Smooth muscle cell (in vitro differentiated cells): ENCODE data around the gene VWF. TPM values are rescaled to one million over a fixed set of nuclear protein-coding genes. Genes with fewer than 3 reads are reported as not detected.

Experiments used
- DNase-seq: peaks from one replicate; lab custom pipeline; 2025; ENCODE audit not compliant: unreplicated experiment; lab: John Stamatoyannopoulos, UW
- H2AFZ ChIP-seq: fragments of 200-600 bp; sonication (generic); 2 replicates; pipeline ENCODE4 v1.6.0; 2016; ENCODE audit warnings: antibody characterized with exemption, low read depth, mild to moderate bottlenecking
- H3F3A ChIP-seq: fragments of 200-600 bp; sonication (generic); 2 replicates; pipeline ENCODE4 v1.6.0; 2017; ENCODE audit warnings: antibody characterized with exemption, low read depth
- H3K27ac ChIP-seq: fragments of 200-600 bp; sonication (generic); 2 replicates; pipeline ENCODE4 v1.5.1; 2016; ENCODE audit warnings: low read depth, mild to moderate bottlenecking
- H3K27me3 ChIP-seq: fragments of 200-600 bp; sonication (generic); 2 replicates; pipeline ENCODE4 v1.6.1; 2016; ENCODE audit warnings: low read depth, mild to moderate bottlenecking
- H3K36me3 ChIP-seq: fragments of 200-600 bp; sonication (generic); 2 replicates; pipeline ENCODE4 v1.5.1; 2016; ENCODE audit warnings: low read depth
- H3K4me1 ChIP-seq: fragments of 200-600 bp; sonication (generic); 2 replicates; pipeline ENCODE4 v1.5.1; 2016; ENCODE audit warnings: low read depth
- H3K4me2 ChIP-seq: fragments of 200-600 bp; sonication (generic); 2 replicates; pipeline ENCODE4 v1.6.0; 2016; ENCODE audit warnings: mild to moderate bottlenecking
- H3K4me3 ChIP-seq: fragments of 200-600 bp; sonication (generic); 2 replicates; pipeline ENCODE4 v1.5.1; 2016; ENCODE audit warnings: mild to moderate bottlenecking
- H3K79me2 ChIP-seq: fragments of 200-600 bp; sonication (generic); 2 replicates; pipeline ENCODE4 v1.6.0; 2016; ENCODE audit warnings: low read depth, mild to moderate bottlenecking
- H3K9ac ChIP-seq: fragments of 200-600 bp; sonication (generic); 2 replicates; pipeline ENCODE4 v1.6.0; 2016; ENCODE audit warnings: low read depth
- H3K9me3 ChIP-seq: fragments of 200-600 bp; sonication (generic); replicated peaks from 2 replicates; pipeline ENCODE4 v1.5.1; 2016; ENCODE audit warnings: low read depth
- H4K20me1 ChIP-seq: fragments of 200-600 bp; sonication (generic); 2 replicates; pipeline ENCODE4 v1.6.0; 2016; ENCODE audit warnings: low read depth
- WGBS: methylation state at CpG from one replicate; pipeline ENCODE4 v1.1.7; 2016; ENCODE audit warnings: low lambda C conversion rate; 5-methylcytosine and 5-hydroxymethylcytosine counted together
- polyA plus RNA-seq: library from polyadenylated mRNA; unstranded; fragments of >200 nt; fragmentation: Nextera tagmentation; extraction: Ambion mirVana; gene quantifications from 2 replicates; pipeline ENCODE4 v1.2.1, GENCODE V29; 2016
- total RNA-seq: library from RNA; depleted of rRNA; stranded (reverse); fragments of >200 nt; gene quantifications from 2 replicates; pipeline ENCODE4 v1.2.3, GENCODE V29; 2014
- TF ChIP-seq, protein P1 (sequence below): fragments of 200-600 bp; sonication (generic); IDR thresholded peaks from 2 replicates; pipeline ENCODE4 v1.5.1; 2017; ENCODE audit warnings: borderline replicate concordance, mild to moderate bottlenecking, antibody characterized with exemption; ENCODE audit not compliant: insufficient read depth, poor library complexity, severe bottlenecking

Gene VWF
- total and polyA plus RNA-seq, 2 experiments from 2014 or later, result 0.19 TPM; not detected in 1

DNA sequence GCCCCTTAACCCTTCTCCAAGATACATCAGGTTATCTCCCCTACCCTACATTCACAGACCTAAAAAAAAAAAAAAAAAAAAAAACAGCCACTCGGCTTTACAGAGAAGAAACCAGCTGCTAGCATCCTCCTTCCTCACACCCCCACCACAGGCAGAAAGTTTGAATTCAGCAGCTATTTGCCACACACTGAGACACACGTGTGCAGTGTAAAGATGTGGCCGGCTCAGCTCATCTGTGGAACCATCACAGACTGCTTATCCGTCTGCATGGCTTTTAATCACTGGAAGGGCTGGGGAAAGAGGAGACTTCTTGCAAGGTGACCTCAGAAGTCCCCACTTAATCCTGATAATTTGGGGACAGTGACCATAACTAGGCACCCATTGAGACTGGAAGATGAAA, 50.0 kb downstream of the VWF start:
- no peaks in the 10 kb centered on the region for H3K36me3 ChIP-seq
- peak overlapping the region; percentile 66 for H3K4me2 ChIP-seq
- TF ChIP-seq, protein P1, sequence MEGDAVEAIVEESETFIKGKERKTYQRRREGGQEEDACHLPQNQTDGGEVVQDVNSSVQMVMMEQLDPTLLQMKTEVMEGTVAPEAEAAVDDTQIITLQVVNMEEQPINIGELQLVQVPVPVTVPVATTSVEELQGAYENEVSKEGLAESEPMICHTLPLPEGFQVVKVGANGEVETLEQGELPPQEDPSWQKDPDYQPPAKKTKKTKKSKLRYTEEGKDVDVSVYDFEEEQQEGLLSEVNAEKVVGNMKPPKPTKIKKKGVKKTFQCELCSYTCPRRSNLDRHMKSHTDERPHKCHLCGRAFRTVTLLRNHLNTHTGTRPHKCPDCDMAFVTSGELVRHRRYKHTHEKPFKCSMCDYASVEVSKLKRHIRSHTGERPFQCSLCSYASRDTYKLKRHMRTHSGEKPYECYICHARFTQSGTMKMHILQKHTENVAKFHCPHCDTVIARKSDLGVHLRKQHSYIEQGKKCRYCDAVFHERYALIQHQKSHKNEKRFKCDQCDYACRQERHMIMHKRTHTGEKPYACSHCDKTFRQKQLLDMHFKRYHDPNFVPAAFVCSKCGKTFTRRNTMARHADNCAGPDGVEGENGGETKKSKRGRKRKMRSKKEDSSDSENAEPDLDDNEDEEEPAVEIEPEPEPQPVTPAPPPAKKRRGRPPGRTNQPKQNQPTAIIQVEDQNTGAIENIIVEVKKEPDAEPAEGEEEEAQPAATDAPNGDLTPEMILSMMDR, result no peak
- peaks cover 10% of the 10 kb centered on the region for H3K4me1 ChIP-seq
- H3K27me3 ChIP-seq, result no peaks in the 10 kb centered on the region
- 32% methylated on average over 4 of the region's 4 CpGs for WGBS
- H4K20me1 ChIP-seq, result no peaks in the 10 kb centered on the region
- no peaks in the 10 kb centered on the region for H3F3A ChIP-seq
- H3K9me3 ChIP-seq, result no peaks in the 10 kb centered on the region
- no peak overlapping the region for H3K27ac ChIP-seq
- DNase-seq, result no peak
- no peak overlapping the region for H3K4me3 ChIP-seq
- no peaks in the 10 kb centered on the region for H3K79me2 ChIP-seq
- no peak overlapping the region for H3K9ac ChIP-seq
- peak overlapping the region; percentile 74 for H2AFZ ChIP-seq

DNA sequence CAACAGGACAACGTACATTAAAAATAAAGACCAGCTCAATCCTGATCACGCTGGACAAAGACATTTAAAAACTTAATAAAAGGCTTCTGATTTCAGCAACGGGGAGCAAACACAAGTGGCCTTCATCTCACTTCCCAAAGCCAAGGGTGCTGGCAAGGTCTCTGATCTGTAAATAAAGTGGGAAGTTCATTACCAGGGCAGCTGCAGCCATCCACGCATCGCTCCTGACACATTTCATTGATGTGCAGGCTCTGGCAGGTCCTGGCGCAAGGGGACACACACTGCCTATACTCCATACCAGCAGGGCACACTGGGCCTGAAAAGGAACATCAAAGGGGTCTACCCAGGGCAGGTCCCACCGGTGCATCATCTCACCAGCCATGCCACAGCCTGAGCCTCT, 51.0 kb downstream of the VWF start:
- Histone ChIP-seq H3F3A (no peaks in the 10 kb centered on the region), H3K27me3 (no peaks in the 10 kb centered on the region)

DNA sequence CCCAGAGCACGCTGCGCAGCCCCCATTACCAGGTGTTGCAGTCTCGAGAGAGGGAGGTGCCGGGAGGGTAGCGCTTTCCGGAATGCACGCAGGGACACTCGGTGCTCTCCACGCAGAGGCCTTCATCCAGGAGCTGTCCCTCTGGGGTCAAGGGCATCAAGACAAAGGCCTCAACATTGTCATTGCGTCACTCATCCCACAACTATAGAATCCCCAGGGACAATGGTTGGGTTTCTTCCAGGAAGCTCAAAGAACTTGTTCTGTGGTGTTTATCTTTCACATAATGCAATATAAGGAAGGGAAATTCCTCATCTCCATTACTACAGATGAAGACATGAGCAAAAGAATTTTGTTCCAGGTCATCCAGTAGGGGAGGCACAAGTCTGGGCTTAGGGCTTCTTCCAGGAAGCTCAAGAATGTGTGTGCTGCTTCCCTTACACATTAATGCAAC, 52.1 kb downstream of the VWF start:
- no peaks in the 10 kb centered on the region for H3K79me2 ChIP-seq
- WGBS, result 98% methylated on average over 10 of the region's 10 CpGs
- no peak overlapping the region for H3K4me3 ChIP-seq
- H3K4me2 ChIP-seq, result no peak overlapping the region
- H3K9me3 ChIP-seq, result no peaks in the 10 kb centered on the region
- H4K20me1 ChIP-seq, result no peaks in the 10 kb centered on the region
- no peak for DNase-seq
- H3K27me3 ChIP-seq, result no peaks in the 10 kb centered on the region
- H3K36me3 ChIP-seq, result no peaks in the 10 kb centered on the region
- H3K4me1 ChIP-seq, result peaks cover 10% of the 10 kb centered on the region
- H2AFZ ChIP-seq, result no peak overlapping the region
- TF ChIP-seq, protein P1, result no peak
- no peaks in the 10 kb centered on the region for H3F3A ChIP-seq
- no peak overlapping the region for H3K9ac ChIP-seq
- H3K27ac ChIP-seq, result no peak overlapping the region

More for the DNA sequence above, 51.0 kb downstream of the VWF start:
- H3K9me3 ChIP-seq, result no peaks in the 10 kb centered on the region
- no peak overlapping the region for H3K9ac ChIP-seq
- H4K20me1 ChIP-seq, result no peaks in the 10 kb centered on the region
- peaks cover 10% of the 10 kb centered on the region for H3K4me1 ChIP-seq
- H3K4me2 ChIP-seq, result no peak overlapping the region
- TF ChIP-seq, protein P1, result no peak
- no peaks in the 10 kb centered on the region for H3K79me2 ChIP-seq
- no peak for DNase-seq
- H3K4me3 ChIP-seq, result no peak overlapping the region
- no peak overlapping the region for H2AFZ ChIP-seq
- no peak overlapping the region for H3K27ac ChIP-seq
- no peaks in the 10 kb centered on the region for H3K36me3 ChIP-seq
- WGBS, result 97% methylated on average over 7 of the region's 7 CpGs

DNA sequence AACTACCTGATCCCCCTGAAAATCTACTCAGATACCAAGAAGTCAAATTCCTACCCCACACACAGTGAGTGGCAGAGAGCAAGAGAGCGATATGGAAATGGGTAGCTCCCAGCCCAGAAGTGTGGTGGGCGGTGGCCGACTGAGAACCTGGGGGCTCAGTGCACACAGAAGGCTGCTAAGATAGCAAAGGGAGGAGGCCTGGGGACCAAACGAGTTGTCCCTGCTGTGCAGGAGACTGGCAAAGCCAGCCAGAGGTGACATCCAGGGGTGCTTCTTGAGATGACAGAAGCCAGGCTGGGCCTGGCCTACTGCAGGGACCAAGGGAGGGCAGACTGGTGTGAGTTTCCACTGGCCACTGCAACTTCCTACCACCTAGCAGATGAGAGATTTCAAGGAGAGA, 52.9 kb downstream of the VWF start:
- peaks cover 10% of the 10 kb centered on the region for H3K4me1 ChIP-seq
- H2AFZ ChIP-seq, result no peak overlapping the region
- no peaks in the 10 kb centered on the region for H3K9me3 ChIP-seq
- H3K4me3 ChIP-seq, result no peak overlapping the region
- H3K4me2 ChIP-seq, result no peak overlapping the region
- H3K79me2 ChIP-seq, result no peaks in the 10 kb centered on the region
- TF ChIP-seq, protein P1, result no peak
- H3K27ac ChIP-seq, result no peak overlapping the region
- WGBS, result 86% methylated on average over 4 of the region's 4 CpGs
- H3K36me3 ChIP-seq, result no peaks in the 10 kb centered on the region
- no peaks in the 10 kb centered on the region for H3K27me3 ChIP-seq
- H3K9ac ChIP-seq, result no peak overlapping the region
- no peaks in the 10 kb centered on the region for H3F3A ChIP-seq
- no peaks in the 10 kb centered on the region for H4K20me1 ChIP-seq
- no peak for DNase-seq
